Choroid plexus epithelial cell (primary cell): ENCODE results near the gene PRKCE.
A peak's percentile ranks its signal among the peaks of the same experiment; 100 is the strongest.

Experiments
- DNase-seq: peaks from one replicate; pipeline ENCODE4 v3.0.0-alpha.2; 2010; ENCODE audit warnings: low read depth
- H3K4me3 ChIP-seq: 2 replicates; pipeline ENCODE4 v1.5.1; 2011; ENCODE audit warnings: low read depth, mild to moderate bottlenecking, control low read depth, low read length, moderate library complexity
- TF ChIP-seq, protein P1 (sequence below): conservative IDR thresholded peaks from 2 replicates; pipeline ENCODE4 v1.5.1; 2011; ENCODE audit warnings: low read depth, mild to moderate bottlenecking, control low read depth, inconsistent platforms, low read length, moderate library complexity

PRKCE gene

DNA sequence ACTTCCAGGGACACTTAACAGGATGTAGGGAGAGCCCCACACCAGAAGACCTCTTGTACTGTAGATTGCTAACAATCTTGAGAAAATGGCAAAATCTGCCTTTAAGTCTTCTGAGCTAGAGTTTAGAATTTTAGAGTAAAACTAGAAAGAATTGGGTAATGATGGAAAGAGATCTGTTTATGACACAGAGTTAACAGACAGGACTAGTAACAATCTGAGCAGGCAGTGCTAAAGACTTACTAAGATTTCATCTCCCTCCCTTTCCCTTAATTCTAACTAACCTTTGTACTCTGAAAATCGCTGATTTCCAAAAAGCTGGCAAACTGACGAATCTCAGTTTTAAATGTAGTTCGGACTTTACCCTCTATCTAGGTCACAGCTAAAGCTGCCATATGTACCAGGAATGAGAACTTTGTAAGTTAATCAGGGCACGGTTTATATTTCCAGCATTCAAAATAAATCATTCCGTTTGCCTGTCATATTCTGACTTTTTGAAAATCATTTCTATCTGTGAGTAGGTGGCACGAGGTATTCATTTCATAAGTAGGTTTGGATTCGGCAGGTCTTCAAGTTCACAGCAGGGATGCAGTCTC lies 389.2 kb downstream of the PRKCE start:
- DNase-seq: no peak
- TF ChIP-seq, protein P1, sequence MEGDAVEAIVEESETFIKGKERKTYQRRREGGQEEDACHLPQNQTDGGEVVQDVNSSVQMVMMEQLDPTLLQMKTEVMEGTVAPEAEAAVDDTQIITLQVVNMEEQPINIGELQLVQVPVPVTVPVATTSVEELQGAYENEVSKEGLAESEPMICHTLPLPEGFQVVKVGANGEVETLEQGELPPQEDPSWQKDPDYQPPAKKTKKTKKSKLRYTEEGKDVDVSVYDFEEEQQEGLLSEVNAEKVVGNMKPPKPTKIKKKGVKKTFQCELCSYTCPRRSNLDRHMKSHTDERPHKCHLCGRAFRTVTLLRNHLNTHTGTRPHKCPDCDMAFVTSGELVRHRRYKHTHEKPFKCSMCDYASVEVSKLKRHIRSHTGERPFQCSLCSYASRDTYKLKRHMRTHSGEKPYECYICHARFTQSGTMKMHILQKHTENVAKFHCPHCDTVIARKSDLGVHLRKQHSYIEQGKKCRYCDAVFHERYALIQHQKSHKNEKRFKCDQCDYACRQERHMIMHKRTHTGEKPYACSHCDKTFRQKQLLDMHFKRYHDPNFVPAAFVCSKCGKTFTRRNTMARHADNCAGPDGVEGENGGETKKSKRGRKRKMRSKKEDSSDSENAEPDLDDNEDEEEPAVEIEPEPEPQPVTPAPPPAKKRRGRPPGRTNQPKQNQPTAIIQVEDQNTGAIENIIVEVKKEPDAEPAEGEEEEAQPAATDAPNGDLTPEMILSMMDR: no peak
- H3K4me3 ChIP-seq: no peak overlapping the region

DNA sequence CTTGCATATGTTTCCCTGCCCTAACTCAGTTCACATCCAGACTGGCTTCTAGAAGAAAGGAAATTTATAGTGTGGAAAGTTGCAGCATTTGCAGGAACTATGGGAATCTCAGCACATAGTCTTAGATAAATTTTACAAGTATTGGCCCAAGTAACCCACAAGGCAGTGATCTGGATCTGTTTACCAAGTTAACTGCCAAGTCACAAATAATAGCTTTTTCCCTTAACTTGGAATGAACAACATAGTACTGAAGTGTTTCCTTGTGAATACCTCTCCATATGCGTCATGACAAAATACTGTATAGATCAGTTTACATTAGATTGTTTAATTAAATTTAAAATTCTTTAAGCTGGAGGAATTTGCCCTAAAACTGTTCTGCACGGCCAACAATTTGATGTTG lies 390.0 kb downstream of the PRKCE start:
- H3K4me3 ChIP-seq: no peak overlapping the region
- no peak for DNase-seq
- TF ChIP-seq, protein P1: no peak

DNA sequence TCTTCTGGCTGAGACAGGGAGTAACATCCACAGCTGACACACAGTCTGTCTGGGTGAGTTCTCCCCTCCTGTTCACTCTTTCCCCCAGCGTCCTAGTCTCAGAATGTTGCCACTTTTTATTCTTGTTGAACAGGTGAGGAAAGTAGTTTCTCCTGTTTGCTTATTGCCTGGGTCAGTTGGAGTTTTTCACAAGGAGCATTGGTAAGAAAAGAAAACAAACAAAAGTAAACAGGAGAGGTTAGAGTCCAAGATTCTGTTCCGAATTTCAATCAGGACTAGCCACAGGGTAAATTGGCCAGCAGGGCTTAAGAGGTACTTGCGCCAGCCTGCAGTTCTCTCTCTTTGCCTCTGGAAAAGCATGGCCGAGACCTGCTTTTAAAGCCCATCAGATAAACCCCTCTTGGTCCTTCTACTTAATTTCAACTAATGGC lies 390.7 kb downstream of the PRKCE start:
- H3K4me3 ChIP-seq: no peak overlapping the region
- TF ChIP-seq, protein P1: no peak
- no peak for DNase-seq

DNA sequence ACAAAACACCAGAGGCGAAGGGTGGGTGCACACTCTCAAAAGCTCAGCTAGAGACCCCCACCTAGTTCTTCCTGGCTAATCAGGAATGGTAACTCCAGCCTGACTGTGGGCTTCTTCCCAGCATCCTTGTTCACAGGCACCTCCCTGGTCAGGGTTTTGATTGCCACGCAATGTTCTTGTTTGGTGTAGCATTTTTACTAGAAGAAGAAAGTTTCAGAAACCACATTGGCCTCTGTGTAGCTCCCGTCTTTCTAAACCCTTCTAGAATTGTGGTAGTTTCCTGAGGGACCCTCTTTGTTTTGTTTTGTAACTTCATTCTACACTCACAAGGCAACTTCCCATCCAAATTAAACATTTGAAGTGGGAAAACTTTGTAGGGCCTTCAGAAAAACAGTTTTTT lies 391.2 kb downstream of the PRKCE start:
- TF ChIP-seq, protein P1: no peak
- no peak overlapping the region for H3K4me3 ChIP-seq
- no peak for DNase-seq

DNA sequence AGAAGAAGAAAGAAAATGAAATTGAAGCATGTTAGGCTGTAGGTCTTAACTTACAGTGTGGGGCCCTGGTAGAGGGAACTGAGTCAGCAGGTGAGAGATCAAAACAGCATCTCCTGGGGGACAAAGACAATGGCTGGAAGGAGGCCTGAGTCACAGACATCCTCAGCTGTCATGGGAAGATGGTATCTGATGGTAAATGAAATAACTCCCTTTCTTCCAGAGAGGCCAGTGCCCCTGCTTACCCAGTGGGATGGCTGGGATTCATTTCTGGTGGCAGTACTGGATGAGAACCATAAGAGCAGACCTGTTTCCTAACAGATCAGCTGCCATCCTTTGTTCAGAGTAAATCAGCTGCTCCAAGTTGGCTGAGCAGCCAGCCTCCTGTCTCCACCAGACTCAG lies 394.4 kb downstream of the PRKCE start:
- H3K4me3 ChIP-seq: no peak overlapping the region
- TF ChIP-seq, protein P1: no peak
- DNase-seq: no peak

DNA sequence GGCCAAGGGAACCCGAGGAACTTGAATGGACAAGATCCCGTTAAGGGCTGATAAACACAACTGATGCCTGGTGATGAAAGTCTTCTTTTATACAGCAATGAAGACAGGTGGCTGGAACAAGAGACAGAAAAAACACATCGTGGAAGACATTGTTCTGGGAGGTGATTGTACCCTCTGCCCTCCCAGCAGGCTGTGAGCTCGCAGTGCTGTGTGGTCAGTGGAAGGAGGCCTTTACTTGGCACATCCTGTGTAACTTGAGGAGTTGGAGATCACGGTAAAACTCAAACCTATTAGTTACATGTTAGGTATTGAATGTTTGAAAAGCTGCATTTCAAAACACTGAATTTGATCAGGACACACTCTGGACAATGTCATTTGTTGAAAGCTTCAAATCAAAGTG lies 395.8 kb downstream of the PRKCE start:
- DNase-seq: peak; percentile 67
- TF ChIP-seq, protein P1: no peak

DNA sequence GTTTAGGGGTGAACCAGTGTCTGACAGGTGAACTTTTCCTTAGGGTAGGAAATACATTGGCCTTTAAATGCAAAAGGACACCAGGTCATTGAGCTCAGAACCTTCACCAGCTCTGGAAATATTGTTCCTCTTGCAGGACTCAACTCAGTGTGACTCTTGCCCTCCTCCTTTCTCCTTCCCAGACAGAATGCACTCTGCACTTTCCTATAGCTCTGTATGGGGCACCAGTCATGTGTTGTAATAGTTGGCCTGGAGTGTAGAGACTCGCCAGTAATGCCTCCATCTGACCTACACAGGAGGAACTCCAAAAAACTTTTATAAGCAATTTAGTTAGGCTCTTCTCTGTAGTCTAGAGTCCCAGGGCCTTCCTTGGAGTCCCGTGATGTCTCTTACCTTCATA lies 397.2 kb downstream of the PRKCE start:
- no peak for DNase-seq
- TF ChIP-seq, protein P1: no peak
- H3K4me3 ChIP-seq: no peak overlapping the region

More for the DNA sequence above, 395.8 kb downstream of the PRKCE start:
- H3K4me3 ChIP-seq: no peak overlapping the region
